ENCODE results near the gene MRO. TPM values are rescaled to one million over a fixed set of nuclear protein-coding genes. Genes with fewer than 3 reads are reported as not detected.

Gene MRO
- total RNA-seq, 1 donor from 2014 or later = 1.2 TPM

- Mint-ChIP-seq H3K4me3 (no peak overlapping the region), H3K27me3 (peaks cover 6% of the 10 kb centered on the region), H3K36me3 (no peaks in the 10 kb centered on the region), H3K27ac (no peak overlapping the region), H3K4me1 (ENCODE audit: unreplicated experiment) (no peaks in the 10 kb centered on the region), H3K9me3 (no peaks in the 10 kb centered on the region)
- TF ChIP-seq, protein P1, sequence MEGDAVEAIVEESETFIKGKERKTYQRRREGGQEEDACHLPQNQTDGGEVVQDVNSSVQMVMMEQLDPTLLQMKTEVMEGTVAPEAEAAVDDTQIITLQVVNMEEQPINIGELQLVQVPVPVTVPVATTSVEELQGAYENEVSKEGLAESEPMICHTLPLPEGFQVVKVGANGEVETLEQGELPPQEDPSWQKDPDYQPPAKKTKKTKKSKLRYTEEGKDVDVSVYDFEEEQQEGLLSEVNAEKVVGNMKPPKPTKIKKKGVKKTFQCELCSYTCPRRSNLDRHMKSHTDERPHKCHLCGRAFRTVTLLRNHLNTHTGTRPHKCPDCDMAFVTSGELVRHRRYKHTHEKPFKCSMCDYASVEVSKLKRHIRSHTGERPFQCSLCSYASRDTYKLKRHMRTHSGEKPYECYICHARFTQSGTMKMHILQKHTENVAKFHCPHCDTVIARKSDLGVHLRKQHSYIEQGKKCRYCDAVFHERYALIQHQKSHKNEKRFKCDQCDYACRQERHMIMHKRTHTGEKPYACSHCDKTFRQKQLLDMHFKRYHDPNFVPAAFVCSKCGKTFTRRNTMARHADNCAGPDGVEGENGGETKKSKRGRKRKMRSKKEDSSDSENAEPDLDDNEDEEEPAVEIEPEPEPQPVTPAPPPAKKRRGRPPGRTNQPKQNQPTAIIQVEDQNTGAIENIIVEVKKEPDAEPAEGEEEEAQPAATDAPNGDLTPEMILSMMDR (conservative IDR thresholded peaks at IDR 0.05) = no peak
- no peak for DNase-seq (ENCODE audit: extremely low spot score, unreplicated experiment)
These were observed 27.4 kb upstream of the MRO start for GRCh38 chr18:50847192-50847591.

GRCh38 chr18:50844960-50845359 is 25.1 kb upstream of the MRO start:
- Mint-ChIP-seq H3K27me3 (peaks cover 6% of the 10 kb centered on the region), H3K27ac (no peak overlapping the region), H3K36me3 (no peaks in the 10 kb centered on the region), H3K4me3 (no peak overlapping the region), H3K4me1 (ENCODE audit: unreplicated experiment) (no peaks in the 10 kb centered on the region), H3K9me3 (no peaks in the 10 kb centered on the region)
- DNase-seq (ENCODE audit: extremely low spot score, unreplicated experiment) = no peak
- TF ChIP-seq, protein P1 (conservative IDR thresholded peaks at IDR 0.05) = no peak

GRCh38 chr18:50844554-50844953 is 24.7 kb upstream of the MRO start:
- H3K4me1 Mint-ChIP-seq (ENCODE audit: unreplicated experiment) = no peaks in the 10 kb centered on the region
- H3K36me3 Mint-ChIP-seq = no peaks in the 10 kb centered on the region
- H3K27ac Mint-ChIP-seq = no peak overlapping the region
- H3K9me3 Mint-ChIP-seq = no peaks in the 10 kb centered on the region
- H3K4me3 Mint-ChIP-seq = no peak overlapping the region
- peaks cover 6% of the 10 kb centered on the region for H3K27me3 Mint-ChIP-seq
- no peak for DNase-seq (ENCODE audit: extremely low spot score, unreplicated experiment)
- TF ChIP-seq, protein P1 (conservative IDR thresholded peaks at IDR 0.05) = no peak

DNA sequence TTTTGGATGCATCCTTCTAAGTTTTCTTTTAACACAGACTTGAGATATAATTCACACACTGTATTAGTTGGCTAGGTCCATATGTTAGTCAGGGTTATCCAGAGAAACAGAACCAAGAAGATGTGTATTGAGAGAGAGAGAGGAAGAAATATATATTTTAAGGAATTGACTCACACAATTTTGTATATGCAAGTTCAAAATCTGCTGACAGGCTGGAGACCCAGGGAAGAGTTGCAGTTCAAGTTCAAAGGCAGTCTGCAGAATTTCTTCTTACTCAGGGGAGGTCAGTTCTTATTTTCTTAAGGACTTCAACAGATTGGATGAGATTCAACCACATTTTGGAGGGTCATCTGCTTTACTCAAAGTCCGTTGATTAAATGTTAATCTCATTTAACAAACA is 23.0 kb upstream of the MRO start:
- Mint-ChIP-seq H3K27me3 (peaks cover 6% of the 10 kb centered on the region), H3K27ac (no peak overlapping the region), H3K9me3 (no peaks in the 10 kb centered on the region), H3K4me1 (ENCODE audit: unreplicated experiment) (no peaks in the 10 kb centered on the region), H3K4me3 (no peak overlapping the region), H3K36me3 (no peaks in the 10 kb centered on the region)
- TF ChIP-seq, protein P1 (conservative IDR thresholded peaks at IDR 0.05) = no peak
- no peak for DNase-seq (ENCODE audit: extremely low spot score, unreplicated experiment)

DNA sequence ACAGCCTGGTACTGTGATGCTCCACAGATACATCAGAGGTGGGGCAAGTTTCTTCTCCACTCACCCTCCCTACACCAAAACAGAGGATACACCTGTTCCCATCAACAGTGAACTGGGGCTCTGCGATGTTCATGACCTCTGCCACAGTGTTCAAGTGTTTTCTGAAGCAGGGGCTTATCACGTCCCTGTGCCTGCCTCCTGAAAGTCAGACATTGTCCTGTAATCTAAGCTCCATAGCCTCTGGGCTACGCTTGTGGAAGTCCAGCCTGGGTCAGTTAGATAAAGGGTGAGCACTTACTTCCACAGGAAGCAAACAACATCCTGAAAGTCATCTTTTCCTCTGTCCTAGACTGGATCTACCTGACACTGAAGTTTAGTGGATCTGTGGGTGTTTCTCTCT is 20.2 kb upstream of the MRO start:
- TF ChIP-seq, protein P1 (conservative IDR thresholded peaks at IDR 0.05) = no peak
- no peak for DNase-seq (ENCODE audit: extremely low spot score, unreplicated experiment)
- Mint-ChIP-seq H3K27ac (no peak overlapping the region), H3K27me3 (no peaks in the 10 kb centered on the region), H3K4me3 (no peak overlapping the region), H3K4me1 (ENCODE audit: unreplicated experiment) (no peaks in the 10 kb centered on the region), H3K9me3 (no peaks in the 10 kb centered on the region), H3K36me3 (no peaks in the 10 kb centered on the region)

DNA sequence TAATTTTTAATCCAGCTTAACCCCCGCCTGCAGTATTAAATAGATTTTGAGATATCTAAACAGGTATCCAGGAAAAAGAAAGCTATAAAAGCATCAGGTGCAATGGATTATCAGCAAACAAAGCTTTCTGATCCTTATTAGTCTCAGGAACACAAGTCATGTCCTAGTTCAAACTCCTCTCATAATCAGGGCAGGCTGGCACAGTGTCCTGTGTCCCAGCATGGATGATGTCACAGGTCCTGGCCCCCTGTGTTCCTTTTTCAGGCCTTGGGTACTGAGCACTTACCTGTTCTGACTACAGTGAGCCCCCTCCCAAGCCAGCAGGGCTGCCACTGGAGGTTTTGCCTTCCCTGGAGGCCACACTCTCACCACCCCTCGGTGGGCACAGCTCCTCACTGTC is 19.5 kb upstream of the MRO start:
- Mint-ChIP-seq H3K9me3 (no peaks in the 10 kb centered on the region), H3K36me3 (no peaks in the 10 kb centered on the region), H3K4me3 (no peak overlapping the region), H3K27ac (no peak overlapping the region), H3K4me1 (ENCODE audit: unreplicated experiment) (no peaks in the 10 kb centered on the region), H3K27me3 (no peaks in the 10 kb centered on the region)
- TF ChIP-seq, protein P1 (conservative IDR thresholded peaks at IDR 0.05) = no peak
- DNase-seq (ENCODE audit: extremely low spot score, unreplicated experiment) = no peak
